GM13977 (cell line): ENCODE results near the gene ZFP3.

Source experiments
- DNase-seq: peaks from one replicate; pipeline ENCODE4 v3.0.0; 2012; ENCODE audit warnings: low spot score
- CTCF ChIP-seq: IDR thresholded peaks from 2 replicates; pipeline ENCODE4 v1.5.1; 2012; ENCODE audit warnings: mild to moderate bottlenecking, control low read depth; ENCODE audit not compliant: insufficient read depth; ENCODE audit errors: extremely low read depth, missing control alignments
- in situ Hi-C: fragments of 300-500 bp; cut with MboI; formaldehyde crosslinking; loops from one replicate; pipeline ENCODE4 v1.12.0; 2022; ENCODE audit warnings: low sequenced_read_pairs, low pct_unique_long_range_greater_than_20kb, mixed read lengths, inconsistent platforms; ENCODE audit not compliant: unreplicated experiment

ZFP3 gene

GRCh38 chr17:5034651-5035050, 43.6 kb upstream of the ZFP3 start:
- TF ChIP-seq CTCF, result no peak
- DNase-seq, result no peak
- in situ Hi-C loops, result no loop called here

- in situ Hi-C loops, result no loop called here
- TF ChIP-seq CTCF, result no peak
- DNase-seq, result no peak
Measured at GRCh38 chr17:5035315-5035714, 43.0 kb upstream of the ZFP3 start, which contains the start of gene SLC52A1. Gene SLC52A1 (minus strand): TSS chr17:5035426. CDS start chr17:5034606, 820 bp downstream.

- TF ChIP-seq CTCF, result no peak
- no peak for DNase-seq
- in situ Hi-C loops, result no loop called here
Measured at GRCh38 chr17:5042157-5043022, 35.9 kb upstream of the ZFP3 start.

GRCh38 chr17:5043524-5043923, 34.7 kb upstream of the ZFP3 start:
- in situ Hi-C loops, result no loop called here

GRCh38 chr17:5044630-5045029, 33.6 kb upstream of the ZFP3 start:
- in situ Hi-C loops, result no loop called here
- no peak for TF ChIP-seq CTCF
- no peak for DNase-seq

More at GRCh38 chr17:5043524-5043923, 34.7 kb upstream of the ZFP3 start:
- TF ChIP-seq CTCF, result no peak
- DNase-seq, result no peak

GRCh38 chr17:5045496-5045895, 32.8 kb upstream of the ZFP3 start:
- in situ Hi-C loops, result no loop called here
- no peak for TF ChIP-seq CTCF
- DNase-seq, result no peak
